Nephron progenitor cell (in vitro differentiated cells): ENCODE results near the gene KRT12.

Source experiments
- DNase-seq: peaks from one replicate; pipeline ENCODE4 v3.0.0; 2021
- H3K27ac Mint-ChIP-seq: 2 replicates; pipeline ENCODE4 v1.8.0; 2021; ENCODE audit warnings: mild to moderate bottlenecking, moderate library complexity, mixed read lengths
- H3K27me3 Mint-ChIP-seq: 2 replicates; pipeline ENCODE4 v1.8.0; 2021; ENCODE audit warnings: mild to moderate bottlenecking, low read depth, mixed read lengths; ENCODE audit not compliant: poor library complexity
- H3K36me3 Mint-ChIP-seq: 2 replicates; pipeline ENCODE4 v1.8.0; 2021; ENCODE audit warnings: low read depth, mixed read lengths
- H3K4me1 Mint-ChIP-seq: 2 replicates; pipeline ENCODE4 v1.8.0; 2021; ENCODE audit warnings: mixed read lengths
- H3K4me3 Mint-ChIP-seq: 2 replicates; pipeline ENCODE4 v1.8.0; 2021; ENCODE audit warnings: mild to moderate bottlenecking, moderate library complexity, mixed read lengths
- H3K9me3 Mint-ChIP-seq: 2 replicates; pipeline ENCODE4 v1.8.0; 2021; ENCODE audit warnings: mild to moderate bottlenecking, moderate library complexity, mixed read lengths
- TF ChIP-seq, protein P1 (sequence below): fragments of 200-600 bp; sonication (generic); IDR thresholded peaks from 2 replicates; pipeline ENCODE4 v1.5.0; 2021; ENCODE audit warnings: antibody characterized with exemption

KRT12 gene

DNA sequence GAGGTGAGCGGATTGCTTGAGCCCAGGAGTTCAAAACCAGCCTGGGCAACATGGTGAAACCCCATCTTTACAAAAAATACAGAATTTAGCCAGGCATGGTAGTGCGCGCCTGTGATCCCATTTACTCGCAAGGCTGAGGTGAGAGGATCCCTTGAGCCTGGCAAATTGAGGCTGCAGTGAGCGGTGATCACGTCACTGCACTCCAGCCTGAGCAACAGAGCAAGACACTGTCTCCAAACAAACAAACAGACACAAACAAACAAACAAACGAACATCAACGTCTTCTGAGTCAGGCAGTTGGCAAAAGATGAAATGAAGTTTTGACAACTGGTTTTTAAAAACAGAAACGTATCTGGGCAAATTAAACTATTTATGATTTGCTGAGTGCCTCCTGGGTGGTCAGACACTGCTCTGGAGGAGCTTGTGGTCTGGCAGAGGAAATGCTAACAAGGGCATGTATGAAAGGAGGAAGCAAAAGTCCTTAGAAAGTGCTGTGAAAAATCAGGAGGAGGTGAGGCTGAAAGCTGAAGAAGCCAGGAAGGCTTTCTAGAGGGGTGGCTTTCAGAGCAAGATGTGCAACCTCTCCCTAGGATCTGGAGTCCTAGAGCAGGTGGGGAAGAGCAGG lies 28.2 kb upstream of the KRT12 start:
- DNase-seq = no peak
- Mint-ChIP-seq H3K36me3 (no peaks in the 10 kb centered on the region), H3K4me1 (no peaks in the 10 kb centered on the region), H3K27me3 (peaks cover 17% of the 10 kb centered on the region), H3K27ac (peak overlapping the region; percentile 66), H3K4me3 (no peak overlapping the region), H3K9me3 (no peaks in the 10 kb centered on the region)
- TF ChIP-seq, protein P1, sequence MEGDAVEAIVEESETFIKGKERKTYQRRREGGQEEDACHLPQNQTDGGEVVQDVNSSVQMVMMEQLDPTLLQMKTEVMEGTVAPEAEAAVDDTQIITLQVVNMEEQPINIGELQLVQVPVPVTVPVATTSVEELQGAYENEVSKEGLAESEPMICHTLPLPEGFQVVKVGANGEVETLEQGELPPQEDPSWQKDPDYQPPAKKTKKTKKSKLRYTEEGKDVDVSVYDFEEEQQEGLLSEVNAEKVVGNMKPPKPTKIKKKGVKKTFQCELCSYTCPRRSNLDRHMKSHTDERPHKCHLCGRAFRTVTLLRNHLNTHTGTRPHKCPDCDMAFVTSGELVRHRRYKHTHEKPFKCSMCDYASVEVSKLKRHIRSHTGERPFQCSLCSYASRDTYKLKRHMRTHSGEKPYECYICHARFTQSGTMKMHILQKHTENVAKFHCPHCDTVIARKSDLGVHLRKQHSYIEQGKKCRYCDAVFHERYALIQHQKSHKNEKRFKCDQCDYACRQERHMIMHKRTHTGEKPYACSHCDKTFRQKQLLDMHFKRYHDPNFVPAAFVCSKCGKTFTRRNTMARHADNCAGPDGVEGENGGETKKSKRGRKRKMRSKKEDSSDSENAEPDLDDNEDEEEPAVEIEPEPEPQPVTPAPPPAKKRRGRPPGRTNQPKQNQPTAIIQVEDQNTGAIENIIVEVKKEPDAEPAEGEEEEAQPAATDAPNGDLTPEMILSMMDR = no peak

DNA sequence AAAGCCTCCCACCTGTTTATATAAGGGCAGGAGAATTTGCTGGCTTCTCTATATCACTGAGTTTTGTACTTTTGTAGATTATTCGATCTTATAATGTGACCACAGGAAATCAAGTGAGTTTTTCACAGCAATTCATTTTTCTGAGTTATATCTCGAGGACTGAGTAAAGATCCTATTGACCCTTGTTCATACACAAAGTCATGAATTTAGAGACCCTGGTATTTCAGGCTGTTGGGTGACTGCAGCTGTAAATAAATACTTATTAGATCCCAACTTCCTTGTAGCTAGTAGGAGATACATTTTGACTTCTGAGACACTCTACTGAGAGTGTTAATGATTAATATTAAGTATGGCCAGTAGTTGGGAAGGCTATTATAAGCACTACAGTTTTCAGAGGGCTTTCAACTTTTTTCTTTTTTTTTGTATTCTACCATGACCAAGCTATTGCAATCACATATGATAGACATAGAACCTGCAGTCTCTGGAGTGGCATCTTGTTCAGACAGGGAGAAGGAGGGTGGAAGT lies 21.2 kb upstream of the KRT12 start:
- TF ChIP-seq, protein P1 = no peak
- Mint-ChIP-seq H3K4me1 (no peaks in the 10 kb centered on the region), H3K27ac (no peak overlapping the region), H3K27me3 (peaks cover 21% of the 10 kb centered on the region), H3K9me3 (no peaks in the 10 kb centered on the region), H3K4me3 (no peak overlapping the region), H3K36me3 (no peaks in the 10 kb centered on the region)
- no peak for DNase-seq

DNA sequence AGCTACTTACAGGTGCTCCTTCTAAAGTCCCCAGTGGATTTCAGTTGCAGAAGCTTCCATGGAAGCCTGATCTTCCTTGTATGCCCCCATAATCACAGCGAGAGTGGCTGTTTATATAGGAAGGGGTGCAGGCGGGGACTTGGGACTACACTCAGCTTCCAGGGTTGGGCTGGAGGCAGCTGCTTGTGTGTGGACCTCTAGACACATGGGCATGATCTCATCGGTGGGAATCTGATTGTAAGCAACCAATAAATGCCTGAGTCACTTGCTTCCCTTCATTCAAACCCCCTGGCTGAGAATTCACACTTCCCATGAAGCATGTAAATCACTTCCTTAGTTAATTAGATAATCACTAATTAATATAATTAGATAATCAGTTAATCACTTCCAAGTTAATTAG lies 19.1 kb upstream of the KRT12 start:
- Mint-ChIP-seq H3K9me3 (no peaks in the 10 kb centered on the region), H3K36me3 (no peaks in the 10 kb centered on the region), H3K4me1 (no peaks in the 10 kb centered on the region), H3K27me3 (peaks cover 27% of the 10 kb centered on the region), H3K4me3 (no peak overlapping the region), H3K27ac (no peak overlapping the region)
- DNase-seq = no peak
- TF ChIP-seq, protein P1 = no peak

DNA sequence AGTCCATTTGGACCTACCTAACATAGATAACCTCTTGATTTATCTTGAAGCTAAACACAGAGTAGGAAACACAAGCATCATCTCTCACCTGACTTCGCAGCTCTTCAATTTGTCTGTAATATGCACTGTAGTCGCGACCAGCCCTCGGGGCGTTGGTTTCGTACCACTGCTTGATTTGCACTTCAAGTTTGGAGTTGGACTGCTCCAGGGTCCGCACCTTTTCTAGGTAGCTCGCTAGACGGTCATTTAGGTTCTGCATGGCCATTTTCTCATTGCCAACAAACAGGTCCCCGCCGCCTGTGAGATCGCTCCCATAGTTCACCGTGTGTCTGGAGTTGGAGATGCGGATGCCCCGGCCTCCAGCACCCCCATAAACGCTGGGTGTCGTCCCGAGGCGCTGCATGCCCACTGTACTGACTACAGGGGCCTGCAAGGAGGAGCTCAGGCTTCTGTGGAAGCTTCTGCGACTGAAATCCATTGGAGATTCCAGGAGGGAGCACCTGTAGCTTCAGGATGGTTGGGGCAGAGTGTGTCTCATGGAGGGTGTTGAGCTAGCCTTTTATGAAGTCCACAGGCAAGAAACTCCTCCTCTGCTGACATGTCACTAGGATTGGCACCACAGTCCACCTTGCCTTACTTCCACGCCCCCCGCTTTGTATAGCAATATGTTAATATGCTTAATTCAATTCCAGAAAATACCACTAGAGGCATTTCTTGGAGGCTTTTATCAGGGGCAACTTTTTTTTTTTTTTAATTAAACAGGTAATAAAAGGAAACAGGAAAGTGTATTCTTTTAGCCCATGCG lies 17.9 kb upstream of the KRT12 start, which contains the start of gene KRT20:
TSS of gene KRT20 (minus strand) at position 535 of the 805 bp plus-strand sequence. CDS start at position 478, 57 bp downstream.
- TF ChIP-seq, protein P1 = no peak
- H3K36me3 Mint-ChIP-seq = no peaks in the 10 kb centered on the region

DNA sequence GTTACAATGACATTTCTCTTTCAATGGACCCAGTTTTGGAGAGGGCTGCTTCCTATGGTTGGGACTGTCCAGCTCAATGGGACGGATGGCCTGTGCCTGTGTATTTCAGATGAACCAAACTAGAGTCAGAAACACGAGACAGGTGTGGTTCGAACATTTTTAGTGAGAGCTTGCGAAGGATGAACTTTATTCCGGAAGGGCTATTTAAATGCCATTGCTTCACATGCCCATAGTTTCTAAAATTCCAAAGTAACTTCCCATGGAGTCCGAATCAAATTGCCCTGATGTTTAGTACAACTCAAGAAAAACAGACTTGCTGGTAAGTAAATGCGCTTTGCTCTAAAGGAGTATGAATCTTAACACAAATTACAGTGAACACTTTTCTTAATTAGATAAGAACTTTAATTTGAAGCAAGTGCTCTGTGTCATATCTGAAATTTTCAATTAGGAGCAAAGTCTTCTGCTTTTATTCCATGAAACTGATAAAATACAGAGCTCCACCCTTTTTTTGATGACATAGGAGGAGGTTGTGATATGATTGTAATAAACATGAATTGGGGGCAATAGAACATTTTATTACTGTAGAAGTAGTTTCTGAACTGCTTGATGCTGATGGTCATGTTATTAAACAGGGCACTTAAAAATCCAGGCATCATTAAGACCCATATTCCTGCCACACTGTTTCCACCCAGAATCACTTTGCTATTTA lies 16.8 kb upstream of the KRT12 start:
- H3K36me3 Mint-ChIP-seq = no peaks in the 10 kb centered on the region
- DNase-seq = no peak
- H3K4me3 Mint-ChIP-seq = no peak overlapping the region
- no peaks in the 10 kb centered on the region for H3K4me1 Mint-ChIP-seq
- no peaks in the 10 kb centered on the region for H3K9me3 Mint-ChIP-seq
- peaks cover 19% of the 10 kb centered on the region for H3K27me3 Mint-ChIP-seq
- TF ChIP-seq, protein P1 = no peak
- H3K27ac Mint-ChIP-seq = no peak overlapping the region

More for the DNA sequence above, 17.9 kb upstream of the KRT12 start, which contains the start of gene KRT20:
- H3K4me3 Mint-ChIP-seq = no peak within 1 kb of the TSS
- H3K27me3 Mint-ChIP-seq = peaks cover 23% of the 10 kb centered on the region
- H3K4me1 Mint-ChIP-seq = no peaks in the 10 kb centered on the region
- no peak for DNase-seq
- H3K27ac Mint-ChIP-seq = no peak within 1 kb of the TSS
- H3K9me3 Mint-ChIP-seq = no peaks in the 10 kb centered on the region
